ENCODE data around the gene BOK. TPM values are rescaled to one million over a fixed set of nuclear protein-coding genes. Genes with fewer than 3 reads are reported as not detected.

Gene BOK
- total RNA-seq, 1 donor from 2014 or later: 86.8 TPM

GRCh38 chr2:241547781-241548450, 10.6 kb upstream of the BOK start:
- H3K4me3 ChIP-seq (ENCODE audit: low read depth, low read length): no peak overlapping the region
- no peak for TF ChIP-seq CTCF (IDR thresholded peaks at IDR 0.05; ENCODE audit: insufficient read depth, low read length, poor library complexity, severe bottlenecking)

GRCh38 chr2:241548451-241548835, 10.1 kb upstream of the BOK start:
- no peaks in the 10 kb centered on the region for H3K27me3 ChIP-seq (ENCODE audit: control insufficient read depth, insufficient read depth, low read length)
- DNase-seq (ENCODE audit: low read depth): no peak

More at GRCh38 chr2:241547781-241548450, 10.6 kb upstream of the BOK start:
- no peak for DNase-seq (ENCODE audit: low read depth)
- Histone ChIP-seq H3K36me3 (ENCODE audit: control insufficient read depth, insufficient read depth, low read length) (no peaks in the 10 kb centered on the region), H3K27me3 (ENCODE audit: control insufficient read depth, insufficient read depth, low read length) (no peaks in the 10 kb centered on the region)

GRCh38 chr2:241550616-241551580, 7.6 kb upstream of the BOK start:
- Histone ChIP-seq H3K36me3 (ENCODE audit: control insufficient read depth, insufficient read depth, low read length) (no peaks in the 10 kb centered on the region), H3K27me3 (ENCODE audit: control insufficient read depth, insufficient read depth, low read length) (no peaks in the 10 kb centered on the region), H3K4me3 (ENCODE audit: low read depth, low read length) (no peak overlapping the region)
- DNase-seq (ENCODE audit: low read depth): no peak
- no peak for TF ChIP-seq CTCF (IDR thresholded peaks at IDR 0.05; ENCODE audit: insufficient read depth, low read length, poor library complexity, severe bottlenecking)

More at GRCh38 chr2:241548451-241548835, 10.1 kb upstream of the BOK start:
- no peak for TF ChIP-seq CTCF (IDR thresholded peaks at IDR 0.05; ENCODE audit: insufficient read depth, low read length, poor library complexity, severe bottlenecking)
- no peaks in the 10 kb centered on the region for H3K36me3 ChIP-seq (ENCODE audit: control insufficient read depth, insufficient read depth, low read length)
- no peak overlapping the region for H3K4me3 ChIP-seq (ENCODE audit: low read depth, low read length)

GRCh38 chr2:241551599-241551997, 6.9 kb upstream of the BOK start:
- DNase-seq (ENCODE audit: low read depth): no peak
- no peaks in the 10 kb centered on the region for H3K36me3 ChIP-seq (ENCODE audit: control insufficient read depth, insufficient read depth, low read length)
- H3K4me3 ChIP-seq (ENCODE audit: low read depth, low read length): no peak overlapping the region
- no peak for TF ChIP-seq CTCF (IDR thresholded peaks at IDR 0.05; ENCODE audit: insufficient read depth, low read length, poor library complexity, severe bottlenecking)
- no peaks in the 10 kb centered on the region for H3K27me3 ChIP-seq (ENCODE audit: control insufficient read depth, insufficient read depth, low read length)

GRCh38 chr2:241551998-241552737, 6.4 kb upstream of the BOK start:
- no peak for TF ChIP-seq CTCF (IDR thresholded peaks at IDR 0.05; ENCODE audit: insufficient read depth, low read length, poor library complexity, severe bottlenecking)
- Histone ChIP-seq H3K4me3 (ENCODE audit: low read depth, low read length) (no peak overlapping the region), H3K36me3 (ENCODE audit: control insufficient read depth, insufficient read depth, low read length) (no peaks in the 10 kb centered on the region)

More at GRCh38 chr2:241551998-241552737, 6.4 kb upstream of the BOK start:
- DNase-seq (ENCODE audit: low read depth): no peak
- H3K27me3 ChIP-seq (ENCODE audit: control insufficient read depth, insufficient read depth, low read length): no peaks in the 10 kb centered on the region

All from kidney epithelial cell (primary cell).